ENCODE data around the gene MAPK11.

The MAPK11 gene

DNA sequence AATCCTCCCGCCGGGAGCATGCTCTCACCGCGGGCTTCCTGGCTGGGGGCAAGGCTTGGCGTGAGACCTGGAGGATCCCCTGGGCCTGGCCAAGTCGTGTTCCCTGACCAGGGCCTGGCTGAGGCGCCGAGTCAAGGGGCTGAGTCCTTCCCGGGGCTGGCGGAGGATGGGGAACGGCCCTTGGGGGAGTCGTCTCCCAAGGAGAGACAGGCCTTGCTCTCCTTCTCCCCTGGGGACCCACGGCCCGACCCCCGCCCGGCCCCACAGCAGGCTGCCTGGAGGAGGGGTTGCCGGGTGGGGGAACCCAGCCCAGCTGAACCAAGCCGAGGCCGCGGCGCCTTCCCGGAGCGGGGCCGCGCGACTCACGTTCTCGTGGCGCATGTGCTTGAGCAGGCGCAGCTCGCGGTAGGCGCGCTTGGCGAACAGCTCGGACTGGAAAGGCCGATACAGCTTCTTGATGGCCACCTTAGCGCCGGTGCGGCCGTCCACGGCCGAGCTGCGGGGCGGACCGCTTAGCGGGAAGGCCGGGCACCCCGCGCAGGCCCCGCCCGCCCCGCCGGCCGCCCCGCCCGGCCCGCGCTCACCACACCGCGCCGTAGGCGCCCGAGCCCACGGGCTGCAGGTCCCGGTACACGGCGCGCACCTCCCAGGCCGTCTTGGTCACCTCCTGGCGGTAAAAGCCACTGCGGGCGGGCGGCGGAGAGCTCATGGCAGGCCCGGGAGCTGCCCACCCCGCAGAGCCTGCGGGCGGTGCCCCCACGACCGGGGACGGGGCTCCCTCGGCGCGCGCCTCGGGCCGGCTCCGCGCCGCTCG, 9.2 kb downstream of the MAPK11 start:
- H3K4me3 ChIP-seq (ENCODE audit: low read depth, low read length): peak overlapping the region; percentile 62
- peak; percentile 43 for DNase-seq

DNA sequence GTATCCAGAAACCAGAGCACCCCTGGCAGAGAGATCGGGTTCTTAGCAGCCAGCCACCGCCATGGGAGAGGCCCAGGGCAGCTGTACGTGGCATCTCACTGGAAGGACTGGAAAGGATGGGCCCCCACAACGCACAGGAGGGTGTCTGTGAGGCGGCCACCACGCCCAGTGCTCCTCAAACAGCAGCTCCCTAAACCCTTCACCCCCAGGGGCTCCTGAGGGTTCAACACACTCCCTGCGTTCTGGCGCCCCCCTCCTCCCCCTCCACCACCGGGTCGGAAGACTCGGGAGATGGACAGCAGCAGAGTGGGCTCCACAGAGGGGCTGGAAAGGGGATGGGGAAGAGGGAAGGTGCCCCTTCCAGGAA, 9.8 kb downstream of the MAPK11 start:
- Histone ChIP-seq H3K36me3 (replicated peaks) (peaks cover 5% of the 10 kb centered on the region), H3K4me3 (ENCODE audit: low read depth, low read length) (peak overlapping the region; percentile 62), H3K27ac (peak overlapping the region; percentile 38), H3K27me3 (replicated peaks) (no peaks in the 10 kb centered on the region)
- TF ChIP-seq, protein P1, sequence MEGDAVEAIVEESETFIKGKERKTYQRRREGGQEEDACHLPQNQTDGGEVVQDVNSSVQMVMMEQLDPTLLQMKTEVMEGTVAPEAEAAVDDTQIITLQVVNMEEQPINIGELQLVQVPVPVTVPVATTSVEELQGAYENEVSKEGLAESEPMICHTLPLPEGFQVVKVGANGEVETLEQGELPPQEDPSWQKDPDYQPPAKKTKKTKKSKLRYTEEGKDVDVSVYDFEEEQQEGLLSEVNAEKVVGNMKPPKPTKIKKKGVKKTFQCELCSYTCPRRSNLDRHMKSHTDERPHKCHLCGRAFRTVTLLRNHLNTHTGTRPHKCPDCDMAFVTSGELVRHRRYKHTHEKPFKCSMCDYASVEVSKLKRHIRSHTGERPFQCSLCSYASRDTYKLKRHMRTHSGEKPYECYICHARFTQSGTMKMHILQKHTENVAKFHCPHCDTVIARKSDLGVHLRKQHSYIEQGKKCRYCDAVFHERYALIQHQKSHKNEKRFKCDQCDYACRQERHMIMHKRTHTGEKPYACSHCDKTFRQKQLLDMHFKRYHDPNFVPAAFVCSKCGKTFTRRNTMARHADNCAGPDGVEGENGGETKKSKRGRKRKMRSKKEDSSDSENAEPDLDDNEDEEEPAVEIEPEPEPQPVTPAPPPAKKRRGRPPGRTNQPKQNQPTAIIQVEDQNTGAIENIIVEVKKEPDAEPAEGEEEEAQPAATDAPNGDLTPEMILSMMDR (IDR thresholded peaks at IDR 0.05; ENCODE audit: low read depth, low read length, missing control alignments): no peak
- no peak for DNase-seq
- in situ Hi-C loops (cut with HindIII; ENCODE audit: low pct_ligation_motif_present, low sequenced_read_pairs): no loop called here

More for the DNA sequence above, 9.2 kb downstream of the MAPK11 start:
- Histone ChIP-seq H3K36me3 (replicated peaks) (peaks cover 5% of the 10 kb centered on the region), H3K27ac (peak overlapping the region; percentile 38), H3K27me3 (replicated peaks) (no peaks in the 10 kb centered on the region)
- TF ChIP-seq, protein P1 (IDR thresholded peaks at IDR 0.05; ENCODE audit: low read depth, low read length, missing control alignments): no peak
- in situ Hi-C loops (cut with HindIII; ENCODE audit: low pct_ligation_motif_present, low sequenced_read_pairs): no loop called here

DNA sequence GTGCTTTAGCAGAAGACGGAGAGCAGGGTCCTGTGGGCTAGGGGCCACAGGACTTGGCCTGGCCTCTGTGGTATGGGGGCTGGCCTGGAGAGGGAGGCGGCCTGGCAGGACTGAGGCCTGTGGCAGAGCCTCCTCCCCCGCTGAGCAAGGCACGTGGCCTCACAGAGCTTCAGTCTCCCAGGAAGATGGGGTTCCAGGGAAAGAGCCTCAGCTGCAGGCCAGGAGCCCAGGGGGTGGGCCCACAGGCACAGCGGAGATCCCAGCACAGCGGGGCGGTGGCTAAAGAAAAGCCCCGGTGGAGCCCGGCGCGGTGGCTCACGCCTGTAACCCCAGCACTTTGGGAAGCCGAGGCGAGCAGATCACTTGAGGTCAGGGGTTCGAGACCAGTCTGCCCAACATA, 10.9 kb downstream of the MAPK11 start:
- TF ChIP-seq, protein P1 (IDR thresholded peaks at IDR 0.05; ENCODE audit: low read depth, low read length, missing control alignments): no peak
- Histone ChIP-seq H3K36me3 (replicated peaks) (peaks cover 5% of the 10 kb centered on the region), H3K27ac (no peak overlapping the region), H3K4me3 (ENCODE audit: low read depth, low read length) (no peak overlapping the region), H3K27me3 (replicated peaks) (no peaks in the 10 kb centered on the region)
- in situ Hi-C loops (cut with HindIII; ENCODE audit: low pct_ligation_motif_present, low sequenced_read_pairs): no loop called here
- no peak for DNase-seq

DNA sequence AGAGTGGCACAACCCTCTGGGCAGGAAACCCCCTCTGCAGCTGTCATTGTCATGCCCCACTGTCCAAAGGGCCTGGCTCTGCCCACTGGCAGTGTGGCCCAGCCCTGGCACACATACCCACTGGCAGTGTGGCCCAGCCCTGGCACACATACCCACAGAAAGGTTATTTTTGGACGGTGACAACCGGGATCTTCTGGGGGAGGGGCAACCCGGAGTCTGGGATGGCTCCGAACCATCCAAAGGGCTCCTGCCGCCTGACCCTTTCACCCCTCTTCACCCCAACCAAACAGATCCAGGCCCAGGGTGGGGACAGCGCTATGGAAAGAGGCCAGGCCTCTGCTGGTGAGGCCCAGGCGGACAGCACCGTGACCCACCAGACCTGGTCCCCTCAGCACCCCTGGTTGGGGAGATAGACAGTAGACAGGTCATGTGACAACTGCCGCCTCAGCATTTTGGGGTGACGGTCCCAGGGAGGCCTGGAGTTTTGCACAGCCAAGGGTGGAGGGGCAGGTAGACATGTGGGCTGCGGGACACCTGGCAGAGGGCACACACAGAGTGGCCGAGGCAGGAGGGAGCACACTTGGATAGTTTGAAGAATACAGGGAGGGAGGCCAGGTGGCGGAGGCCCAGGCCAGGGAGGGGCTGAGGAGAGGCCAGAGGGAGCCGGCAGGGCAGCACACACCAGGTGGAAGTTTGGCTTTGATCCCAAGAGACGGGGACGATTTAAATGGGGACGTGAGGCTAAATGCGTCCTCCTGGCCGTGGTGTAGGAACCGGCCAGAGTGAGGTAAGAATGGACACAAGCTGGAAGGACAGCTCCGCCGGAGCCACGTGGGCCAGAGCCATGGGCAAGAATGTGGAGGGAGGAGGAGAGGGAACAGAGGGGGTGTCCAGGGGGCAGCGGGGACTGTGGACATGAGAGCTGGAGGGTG, 11.6 kb downstream of the MAPK11 start:
- in situ Hi-C loops (cut with HindIII; ENCODE audit: low pct_ligation_motif_present, low sequenced_read_pairs): no loop called here
- TF ChIP-seq, protein P1 (IDR thresholded peaks at IDR 0.05; ENCODE audit: low read depth, low read length, missing control alignments): no peak
- Histone ChIP-seq H3K27me3 (replicated peaks) (no peaks in the 10 kb centered on the region), H3K36me3 (replicated peaks) (peaks cover 9% of the 10 kb centered on the region), H3K4me3 (ENCODE audit: low read depth, low read length) (no peak overlapping the region), H3K27ac (no peak overlapping the region)
- DNase-seq: no peak

DNA sequence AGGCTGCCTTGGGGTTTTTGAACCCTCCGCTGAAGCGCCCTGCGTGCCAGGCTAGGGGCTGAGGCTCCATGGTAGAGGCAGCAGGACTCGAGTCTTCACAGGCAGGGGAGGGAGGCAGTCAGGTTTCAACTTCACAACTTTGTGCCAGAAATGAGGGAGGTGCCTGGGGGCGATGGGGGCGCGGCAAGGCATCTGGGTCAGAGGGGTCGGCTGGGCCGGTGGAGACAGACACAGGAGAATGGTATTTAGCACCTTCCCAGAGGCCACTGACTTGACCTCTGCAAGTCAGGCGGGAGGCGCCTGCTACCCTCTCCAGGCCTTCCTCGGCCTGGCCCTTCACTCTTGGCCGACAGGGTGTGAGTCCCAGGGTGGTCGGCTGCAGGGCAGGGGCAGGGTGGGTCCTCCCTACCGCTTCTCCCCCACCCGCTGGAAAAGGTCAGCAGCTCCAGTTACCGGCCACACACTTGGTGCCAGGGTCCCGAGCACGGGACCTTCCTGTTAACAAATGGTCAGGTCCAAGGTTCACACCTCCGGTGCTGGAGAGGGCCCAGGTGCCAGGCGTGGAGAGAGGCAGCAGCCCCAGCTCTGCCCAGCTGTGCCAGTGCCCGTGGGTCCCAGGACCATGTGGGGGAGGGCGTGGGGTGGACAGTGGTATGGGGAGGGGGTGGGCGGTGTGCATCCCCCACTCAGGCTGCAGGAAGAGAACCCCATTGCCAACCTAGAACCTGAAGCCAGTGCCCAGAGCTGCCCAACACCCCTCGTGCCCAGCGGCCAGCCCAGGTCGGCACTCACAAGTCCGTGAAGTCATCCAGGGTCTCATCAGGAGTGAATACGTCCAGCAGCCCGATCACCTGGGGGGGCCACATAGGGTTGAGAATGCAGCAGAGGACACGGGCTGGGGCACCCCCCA, 12.5 kb downstream of the MAPK11 start:
- in situ Hi-C loops (cut with HindIII; ENCODE audit: low pct_ligation_motif_present, low sequenced_read_pairs): no loop called here
- TF ChIP-seq, protein P1 (IDR thresholded peaks at IDR 0.05; ENCODE audit: low read depth, low read length, missing control alignments): no peak
- Histone ChIP-seq H3K27me3 (replicated peaks) (no peaks in the 10 kb centered on the region), H3K27ac (no peak overlapping the region), H3K36me3 (replicated peaks) (peaks cover 9% of the 10 kb centered on the region), H3K4me3 (ENCODE audit: low read depth, low read length) (no peak overlapping the region)
- DNase-seq: no peak

Measured in brain microvascular endothelial cell (primary cell).